Activated T-cell treated with anti-CD3 and anti-CD28 coated beads for 48 hours (primary cell): Measurements from ENCODE around the gene ARHGAP19.
A peak's percentile ranks its signal among the peaks of the same experiment; 100 is the strongest.

Experiments used
- DNase-seq: peaks from one replicate; pipeline ENCODE4 v3.0.0-alpha.2; 2020; ENCODE audit warnings: low read depth

The ARHGAP19 gene, protein sequence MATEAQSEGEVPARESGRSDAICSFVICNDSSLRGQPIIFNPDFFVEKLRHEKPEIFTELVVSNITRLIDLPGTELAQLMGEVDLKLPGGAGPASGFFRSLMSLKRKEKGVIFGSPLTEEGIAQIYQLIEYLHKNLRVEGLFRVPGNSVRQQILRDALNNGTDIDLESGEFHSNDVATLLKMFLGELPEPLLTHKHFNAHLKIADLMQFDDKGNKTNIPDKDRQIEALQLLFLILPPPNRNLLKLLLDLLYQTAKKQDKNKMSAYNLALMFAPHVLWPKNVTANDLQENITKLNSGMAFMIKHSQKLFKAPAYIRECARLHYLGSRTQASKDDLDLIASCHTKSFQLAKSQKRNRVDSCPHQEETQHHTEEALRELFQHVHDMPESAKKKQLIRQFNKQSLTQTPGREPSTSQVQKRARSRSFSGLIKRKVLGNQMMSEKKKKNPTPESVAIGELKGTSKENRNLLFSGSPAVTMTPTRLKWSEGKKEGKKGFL

DNA sequence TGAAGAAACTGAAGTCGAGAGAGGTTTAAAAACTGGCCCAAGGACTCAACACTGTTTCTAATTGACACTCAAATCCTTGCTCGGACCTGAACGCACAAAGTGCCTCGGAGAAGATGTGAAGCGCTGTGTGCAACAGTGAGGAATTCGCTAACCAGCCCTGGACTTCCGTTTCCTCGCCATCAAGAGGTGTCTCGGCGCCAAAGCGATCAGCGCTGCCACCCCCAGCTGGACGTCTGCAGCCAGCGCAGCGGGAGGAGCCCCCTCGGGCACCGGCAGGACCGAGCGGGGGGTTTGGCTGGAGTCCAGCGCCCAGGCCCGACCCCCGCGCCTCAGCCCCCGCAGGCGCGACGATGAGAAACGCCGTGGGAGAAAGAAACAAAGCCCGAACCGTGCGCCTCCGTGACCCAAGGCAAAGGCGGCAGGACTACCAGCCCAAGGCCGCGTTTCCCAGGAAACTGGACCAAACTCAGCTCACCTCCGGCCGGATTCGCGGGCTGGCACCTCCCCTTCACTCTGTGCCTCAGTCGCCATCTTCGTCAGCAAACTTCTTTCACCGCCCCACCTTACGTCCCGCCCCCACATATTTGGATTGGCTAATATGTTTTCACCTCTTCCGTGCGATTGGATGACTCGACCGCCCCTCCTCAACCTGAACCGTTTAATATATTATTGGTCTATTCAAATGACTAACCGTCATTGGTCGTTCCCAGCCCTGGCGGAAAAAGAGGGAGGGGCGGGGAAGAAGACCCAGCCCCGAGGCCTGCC is at the start of gene ARHGAP19:
Gene ARHGAP19 (minus strand): TSS at position 541 of the 765 bp plus-strand sequence. CDS start 10 bp downstream, at position 531.
- peak; percentile 85 for DNase-seq

DNA sequence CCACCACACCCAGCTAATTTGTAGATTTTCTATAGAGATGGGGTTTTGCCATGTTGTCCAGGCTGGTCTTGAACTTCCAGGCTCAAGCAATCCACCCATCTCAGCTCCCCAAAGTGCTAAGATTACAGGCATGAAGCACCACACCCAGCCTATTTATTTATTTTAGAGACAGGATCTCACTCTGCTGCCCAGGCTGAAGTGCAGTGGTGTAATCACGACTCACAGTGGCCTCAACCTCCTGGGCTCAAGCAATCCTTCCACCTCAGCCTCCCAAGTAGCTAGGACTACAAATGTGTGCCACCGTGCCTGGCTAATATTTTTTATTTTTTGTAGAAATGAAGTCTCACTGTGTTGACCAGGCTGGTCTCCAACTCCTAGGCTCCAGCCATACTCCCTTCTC is 49.0 kb upstream of the ARHGAP19 start:
- no peak for DNase-seq

DNA sequence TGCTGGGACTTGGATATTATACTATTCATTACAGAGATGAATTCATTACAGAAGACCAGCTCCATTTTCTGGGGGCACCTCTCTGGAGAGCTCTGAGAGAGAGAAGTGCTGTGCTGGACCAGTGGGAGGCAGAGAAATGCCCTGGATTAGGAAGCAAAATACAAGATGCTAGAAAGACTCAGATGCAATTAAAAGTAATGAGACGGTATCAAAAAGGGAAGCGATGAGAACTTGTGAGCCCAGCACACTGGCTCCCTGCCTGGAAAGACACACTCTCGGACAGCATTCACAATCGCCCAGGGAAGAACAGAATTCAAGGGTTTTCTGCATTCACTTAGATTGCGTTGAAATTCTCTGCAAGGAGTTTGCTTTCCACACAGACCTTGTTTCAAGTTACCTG is 45.6 kb upstream of the ARHGAP19 start:
- DNase-seq: no peak

DNA sequence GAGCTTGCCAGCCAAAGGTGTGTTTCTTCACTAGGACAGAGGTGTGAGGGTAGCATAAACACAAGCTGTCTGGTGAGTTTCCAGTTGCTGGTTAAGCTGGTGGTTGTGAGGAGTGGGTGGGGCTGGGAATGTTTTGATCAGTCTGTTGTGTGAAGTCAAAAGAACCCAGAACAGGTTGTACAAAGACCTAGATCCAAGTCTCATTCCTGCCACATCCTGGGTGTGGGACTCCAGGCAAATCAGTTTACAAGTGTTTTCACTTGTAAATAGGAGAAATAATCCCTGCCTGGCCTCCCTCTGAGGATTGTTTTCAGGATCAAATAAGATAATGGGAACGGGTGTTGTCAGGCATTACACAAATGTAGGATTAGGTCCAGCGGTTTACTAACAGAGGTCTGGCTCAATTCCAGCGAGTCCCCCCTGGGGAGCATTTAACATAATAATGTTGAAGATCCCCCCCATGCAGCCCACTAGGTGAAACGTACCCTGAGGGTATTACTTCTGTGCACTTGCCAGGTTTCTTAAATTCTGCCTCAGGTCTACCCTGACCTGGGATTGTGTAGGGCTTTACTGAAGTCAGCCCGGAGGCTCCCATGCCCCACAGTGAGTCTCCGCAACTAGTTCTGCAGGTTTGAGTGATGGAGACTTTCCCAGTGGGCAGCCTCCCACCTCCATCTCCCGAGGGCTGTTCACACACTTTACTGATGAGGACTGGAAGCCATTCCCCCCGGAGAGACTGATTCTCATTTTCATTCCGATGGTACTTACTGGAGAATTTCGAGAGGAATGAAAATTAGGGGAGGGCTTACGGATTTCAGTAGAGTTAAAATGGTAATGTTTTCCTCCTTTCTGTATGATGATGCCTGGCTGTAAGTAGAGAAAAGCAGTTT is 44.8 kb upstream of the ARHGAP19 start:
- no peak for DNase-seq

DNA sequence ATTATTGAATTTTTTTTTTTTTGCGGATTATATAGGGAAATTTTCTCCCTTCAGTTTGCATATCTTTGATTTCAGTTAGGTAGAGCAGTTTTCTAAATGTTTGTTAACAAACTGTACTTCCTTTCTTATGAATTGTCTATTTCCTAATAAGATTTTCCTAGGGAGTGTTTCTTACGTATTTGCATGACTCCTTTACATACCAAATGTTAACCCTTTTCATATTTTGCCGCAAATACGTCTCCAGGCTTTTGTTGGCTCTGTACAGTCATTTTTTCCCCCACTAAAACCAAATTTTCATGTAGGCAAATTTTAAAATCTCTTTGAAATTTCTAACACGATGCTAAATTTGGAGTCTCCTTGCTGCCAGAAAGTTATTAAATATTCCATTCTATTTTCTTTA is 44.0 kb upstream of the ARHGAP19 start:
- no peak for DNase-seq

DNA sequence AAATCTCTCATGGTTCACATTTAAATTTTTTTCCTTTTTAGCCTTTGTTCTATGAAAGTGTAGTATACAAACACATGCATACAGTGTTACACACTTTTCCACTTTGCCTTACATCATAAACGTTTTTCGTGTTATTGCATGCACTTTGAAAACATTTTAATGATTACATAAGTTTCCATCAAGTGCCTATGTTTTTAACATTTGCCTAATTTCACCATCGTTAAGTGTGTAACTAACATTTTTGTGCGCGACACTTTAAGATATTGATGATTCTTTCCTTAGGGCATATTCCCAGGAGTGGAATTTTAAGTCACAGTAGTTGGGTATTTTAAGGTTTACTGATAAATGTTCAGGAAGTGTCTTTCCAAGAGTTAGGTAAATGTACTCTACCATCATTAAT is 43.6 kb upstream of the ARHGAP19 start:
- no peak for DNase-seq

DNA sequence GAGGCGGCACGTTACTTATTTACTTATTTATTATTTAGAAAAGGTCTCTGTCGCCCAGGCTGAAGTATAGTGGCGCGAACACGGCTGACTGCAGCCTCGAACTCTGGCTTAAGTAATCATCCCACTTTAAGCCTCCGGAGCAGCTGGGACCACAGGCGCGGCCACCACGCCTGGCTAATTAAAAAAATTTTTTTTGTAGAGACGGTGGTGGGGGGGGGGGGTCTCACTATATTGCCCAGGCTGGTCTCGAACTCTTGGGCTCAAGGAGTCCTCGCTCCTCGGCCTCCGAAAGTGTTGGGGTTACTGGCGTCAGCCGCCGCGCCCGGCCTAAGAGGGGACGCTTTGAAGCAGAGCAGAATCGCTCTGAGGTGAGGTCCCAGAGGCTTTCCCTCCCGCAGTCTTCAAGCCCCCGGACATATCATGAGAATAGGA is 42.8 kb upstream of the ARHGAP19 start:
- no peak for DNase-seq

DNA sequence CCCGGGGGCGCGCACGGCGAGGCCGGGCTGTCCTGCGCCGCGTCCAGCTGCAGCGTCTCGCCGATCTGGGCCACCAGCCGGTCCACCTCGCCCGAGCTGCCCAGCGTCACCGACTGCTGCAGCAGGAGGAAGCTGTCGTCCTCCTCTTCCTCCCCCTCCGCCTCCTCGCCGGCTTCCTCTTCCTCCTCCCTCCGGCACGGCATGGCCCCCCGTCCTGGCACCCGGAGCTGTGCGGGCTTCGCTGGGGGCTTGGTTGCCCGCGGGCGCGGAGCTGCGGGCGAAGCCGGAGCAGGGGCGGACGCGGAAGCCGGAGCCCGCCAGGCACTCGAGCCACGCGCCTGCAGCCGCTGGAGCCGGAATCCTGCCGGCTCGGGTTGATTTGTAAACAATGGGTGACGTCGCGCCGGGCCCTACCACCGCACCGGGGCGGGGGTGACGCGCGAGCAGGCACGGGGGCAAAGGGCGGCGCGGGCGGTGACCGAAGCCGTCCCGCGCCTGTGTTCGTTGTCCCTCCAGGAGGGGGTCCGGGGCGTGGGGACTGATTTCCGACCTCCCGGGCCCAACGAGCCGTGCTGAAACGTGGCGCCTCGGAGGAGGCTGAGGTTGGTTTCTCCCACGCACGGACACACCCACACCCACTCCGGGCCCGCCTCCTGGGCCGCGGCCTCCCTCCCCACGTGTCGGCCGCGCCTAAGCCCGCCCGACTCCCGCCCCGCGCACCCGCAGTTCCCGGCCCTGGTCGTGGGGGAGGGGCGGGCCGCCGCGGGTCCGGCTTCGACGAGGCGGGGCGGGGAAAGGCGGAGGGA is 42.1 kb upstream of the ARHGAP19 start, which contains the start of gene FRAT2:
Gene FRAT2 (minus strand): TSS at position 360 of the 806 bp plus-strand sequence. CDS start 157 bp downstream, at position 203.
- peak; percentile 82 for DNase-seq

DNA sequence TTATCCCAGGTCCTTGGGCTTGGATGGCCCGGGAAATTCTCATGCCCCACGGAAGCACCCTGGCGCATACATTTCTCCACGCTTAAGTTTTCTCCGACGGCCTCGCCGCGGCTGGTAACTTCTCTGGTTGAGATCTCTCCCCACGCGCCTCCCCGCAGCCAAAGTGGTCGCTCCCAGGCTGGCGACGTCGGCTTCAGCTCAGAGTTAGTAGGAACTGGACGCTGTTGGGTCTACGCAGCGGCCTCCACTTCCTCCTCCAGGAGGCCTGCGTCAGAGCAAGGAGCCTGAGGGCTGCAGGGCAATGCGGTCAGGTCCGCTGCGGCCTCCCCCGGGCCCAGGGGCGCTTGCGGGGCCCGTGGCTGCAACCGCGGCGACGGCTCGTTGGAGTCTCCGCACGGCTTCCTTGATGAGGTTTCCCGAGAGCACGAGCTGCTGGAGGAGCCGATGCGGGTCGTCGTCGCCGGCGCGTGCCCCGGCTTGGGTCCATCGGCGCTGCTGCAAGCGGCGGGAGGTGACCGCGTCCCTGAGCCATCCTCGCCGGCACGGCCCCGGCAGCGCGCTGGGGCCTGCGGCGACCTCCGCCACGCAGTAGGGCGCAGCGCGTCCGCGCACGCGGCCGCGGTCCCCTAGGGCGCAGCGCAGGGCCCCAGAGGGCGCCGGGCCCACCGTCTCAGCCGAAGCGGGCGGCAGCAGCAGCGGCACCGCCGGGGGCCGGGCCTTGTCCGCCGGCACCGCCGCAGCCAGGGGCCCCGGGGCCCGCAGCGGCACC is 41.3 kb upstream of the ARHGAP19 start:
- DNase-seq: peak; percentile 31

DNA sequence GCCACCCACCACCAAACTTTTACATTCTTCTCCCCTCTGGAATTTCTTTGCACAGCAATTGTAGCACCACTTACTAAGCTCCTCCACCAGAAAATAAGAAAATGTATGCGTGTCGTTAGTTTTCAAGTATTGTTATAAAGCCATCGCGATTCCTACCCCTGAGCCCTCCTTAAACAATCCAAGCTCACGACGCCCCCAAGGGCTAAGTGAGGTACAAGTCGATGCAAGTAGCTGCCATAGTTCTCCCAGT is 40.8 kb upstream of the ARHGAP19 start:
- DNase-seq: no peak

DNA sequence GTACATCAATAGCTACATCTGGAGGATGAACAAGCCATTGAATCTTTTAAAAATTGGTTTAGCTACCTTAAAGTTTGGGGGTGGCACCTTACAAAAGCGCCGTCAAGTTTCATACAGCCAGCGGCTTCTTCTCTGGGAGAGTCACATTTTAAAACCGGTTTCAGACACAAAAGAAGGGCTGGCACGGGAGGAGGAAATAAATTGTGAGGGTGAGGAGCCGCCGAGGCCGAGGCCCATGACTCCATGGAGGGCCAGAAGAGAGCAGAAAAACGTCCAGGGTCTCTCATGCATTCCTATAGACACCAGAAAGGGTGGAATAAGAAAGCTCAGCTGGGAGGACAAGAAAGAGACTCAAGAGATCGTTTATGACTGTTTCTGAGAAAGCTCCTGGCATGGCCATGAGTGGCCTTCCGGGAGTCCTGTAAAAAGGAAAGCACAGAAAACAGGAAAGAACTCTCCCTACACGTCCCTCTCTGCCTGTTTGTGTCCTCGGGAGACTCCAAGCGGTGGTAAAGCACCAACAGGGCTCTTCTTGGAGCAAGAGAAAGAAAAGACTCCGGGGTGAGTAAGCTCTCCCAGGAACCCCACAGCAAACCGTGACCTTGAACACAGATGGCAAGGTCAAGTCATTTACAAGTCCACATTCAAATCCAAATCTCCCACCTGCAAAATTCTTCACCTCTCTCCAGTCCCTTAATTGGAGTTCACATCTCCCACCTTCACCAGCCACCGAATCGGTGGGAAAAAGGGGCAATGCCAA is 40.3 kb upstream of the ARHGAP19 start:
- DNase-seq: no peak

DNA sequence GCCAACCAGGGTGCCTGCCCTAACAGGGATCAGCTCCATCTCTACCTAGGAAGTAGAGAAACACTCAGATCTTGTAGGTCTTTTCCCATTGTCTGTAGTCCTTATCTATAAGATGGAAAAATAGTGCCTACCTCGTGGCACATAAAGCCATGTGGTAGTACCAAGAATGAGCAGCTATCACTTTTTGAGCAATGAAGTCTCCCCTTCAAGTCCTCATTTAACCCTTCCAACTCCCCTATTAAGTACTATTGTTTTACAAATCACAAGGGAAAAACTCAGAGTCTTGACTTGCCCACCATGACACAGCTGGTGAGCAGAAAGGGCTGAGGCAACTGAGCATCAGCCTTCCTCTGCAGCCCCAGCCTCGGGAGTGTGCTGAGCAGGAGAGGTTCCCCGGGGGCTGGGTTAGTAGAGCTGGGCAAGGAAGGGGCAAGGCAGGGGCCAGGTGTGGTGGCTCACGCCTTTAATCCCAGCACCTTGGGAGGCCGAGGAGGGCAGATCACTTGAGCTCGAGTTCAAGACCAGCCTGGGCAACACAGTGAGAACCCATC is 38.8 kb upstream of the ARHGAP19 start:
- no peak for DNase-seq

DNA sequence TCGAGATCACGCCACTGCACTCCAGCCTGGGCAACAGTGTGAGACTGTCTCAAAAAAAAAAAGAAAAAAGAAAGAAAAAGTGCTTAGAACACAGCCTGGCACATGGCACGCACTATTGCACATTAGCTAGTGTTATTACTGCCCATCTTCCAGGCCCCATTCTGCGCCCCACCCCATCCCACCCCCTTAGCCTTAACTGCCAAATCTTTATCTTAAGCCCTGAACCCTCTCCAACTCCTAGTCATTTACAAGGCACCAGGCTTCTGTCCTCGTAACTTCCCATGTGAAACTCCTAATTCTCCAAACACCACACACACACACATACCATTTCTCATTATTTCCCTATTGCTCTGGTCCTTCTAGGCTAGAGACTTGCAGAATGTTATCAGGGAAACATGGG is 37.3 kb upstream of the ARHGAP19 start:
- DNase-seq: no peak

DNA sequence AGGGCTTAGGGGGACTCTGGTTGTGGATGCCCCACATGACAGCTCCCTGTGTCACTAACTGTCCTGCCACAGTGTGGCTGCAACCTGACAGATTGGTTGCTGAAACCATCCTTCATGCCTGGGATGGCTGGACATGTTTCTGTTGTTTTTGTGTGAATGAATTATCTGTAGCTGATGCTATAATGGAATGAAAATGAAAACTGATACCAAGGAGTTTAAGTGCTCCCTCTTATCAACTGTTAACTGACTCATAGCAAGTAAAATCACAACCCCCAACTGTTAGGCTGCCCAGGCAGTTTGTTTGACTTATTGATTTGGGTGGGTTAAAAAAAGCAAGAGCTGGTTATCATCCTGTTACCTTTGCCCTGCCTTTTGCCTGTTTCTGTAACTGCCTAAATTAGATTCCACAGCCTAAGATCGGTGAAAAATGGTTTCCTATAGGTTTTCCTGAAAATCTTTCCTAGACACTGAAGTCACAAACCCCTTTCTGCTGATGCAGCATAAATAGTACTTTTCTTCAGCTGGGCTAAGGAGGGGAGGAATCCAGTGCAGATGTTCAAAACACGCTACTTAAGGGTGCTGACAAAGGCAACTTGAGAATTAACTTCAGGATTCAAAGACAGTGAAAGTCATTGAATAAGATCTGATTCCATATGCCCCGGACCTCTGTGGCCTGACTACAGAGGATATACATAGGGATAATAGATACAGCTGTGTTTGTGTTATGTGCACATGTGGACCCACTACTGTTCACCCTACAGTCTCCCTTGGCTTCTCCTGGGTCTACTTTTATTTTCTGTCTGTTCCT is 36.4 kb upstream of the ARHGAP19 start:
- DNase-seq: no peak

DNA sequence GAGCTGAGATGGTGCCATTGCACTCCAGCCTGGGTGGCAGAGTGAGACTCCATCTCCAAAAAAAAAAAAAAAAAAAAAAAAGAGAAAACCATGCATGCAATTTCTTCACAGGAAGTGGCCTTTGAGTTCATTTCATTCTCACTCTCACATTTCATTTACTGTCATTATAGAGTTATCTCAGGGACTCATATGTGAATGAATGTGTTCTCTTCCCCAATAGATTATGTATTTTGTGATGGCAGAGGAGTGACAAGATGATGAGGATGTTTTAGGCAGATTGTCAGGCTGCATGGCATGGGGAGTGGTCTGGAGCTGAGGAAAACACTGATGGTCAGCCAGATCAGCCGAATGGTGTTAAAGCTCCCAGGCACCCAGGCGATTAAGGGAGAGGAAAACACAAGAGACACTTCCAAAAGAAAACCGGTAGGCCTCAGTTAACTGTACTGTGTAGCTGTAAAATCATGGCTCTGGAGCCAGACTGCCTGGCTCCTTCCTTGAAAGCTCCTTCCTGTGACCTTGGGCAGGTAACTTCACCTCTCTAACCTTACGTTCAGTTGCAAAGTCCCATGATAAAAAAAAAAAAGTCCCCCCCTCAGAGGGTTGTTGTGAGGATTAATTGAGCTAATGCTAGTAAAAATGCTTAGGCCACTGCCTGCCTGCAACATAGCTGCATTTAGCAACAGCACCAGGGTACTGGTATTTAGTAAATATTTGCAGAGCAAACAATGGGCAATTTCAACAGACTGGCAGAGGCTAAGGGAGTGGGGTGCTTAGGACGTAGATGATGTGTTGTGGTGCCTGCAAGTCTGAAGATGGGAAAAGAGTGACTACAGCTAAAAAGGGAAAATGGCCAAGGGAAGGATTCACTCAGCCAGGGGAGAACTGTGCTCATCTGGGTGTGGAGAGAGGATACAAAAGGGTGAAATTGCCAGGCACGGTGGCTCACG is 35.2 kb upstream of the ARHGAP19 start:
- no peak for DNase-seq

DNA sequence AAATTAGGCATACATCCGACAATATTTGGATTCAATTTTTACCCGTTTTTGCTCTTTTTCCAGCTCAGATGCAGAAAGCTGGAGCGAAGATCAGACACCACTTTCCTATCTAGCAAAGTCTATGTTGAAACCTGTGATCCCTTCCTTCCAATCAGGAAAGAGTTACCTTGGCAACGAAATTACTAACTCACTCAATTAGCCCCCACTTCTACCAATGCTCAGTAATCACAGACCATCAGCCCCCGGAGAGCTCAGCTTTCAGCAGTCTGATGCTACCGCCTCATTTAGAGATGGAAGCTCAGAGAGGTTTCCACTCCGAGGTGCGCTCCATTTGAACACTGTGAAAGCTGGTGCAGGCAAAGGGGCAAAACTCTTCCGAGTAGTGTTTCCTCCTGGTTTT is 33.3 kb upstream of the ARHGAP19 start:
- no peak for DNase-seq

DNA sequence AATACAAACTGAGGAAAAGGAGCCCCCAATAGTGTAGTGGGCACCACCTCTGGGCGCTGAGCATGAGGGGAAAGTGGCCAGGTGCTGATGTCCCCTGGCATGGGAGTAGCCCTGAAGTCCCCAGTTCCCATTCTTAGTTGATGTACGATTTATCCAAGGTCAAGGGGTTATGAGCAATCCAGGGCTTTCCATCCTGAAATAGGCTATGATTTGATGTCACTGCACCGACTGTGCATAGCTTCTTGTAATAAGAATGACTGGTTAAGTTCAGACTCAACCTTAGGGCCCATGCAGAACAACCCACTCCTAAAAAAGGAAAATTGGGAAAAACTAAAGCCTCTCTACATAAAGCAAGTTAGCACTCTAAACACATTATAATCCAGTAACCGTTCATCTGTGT is 31.1 kb upstream of the ARHGAP19 start:
- no peak for DNase-seq

DNA sequence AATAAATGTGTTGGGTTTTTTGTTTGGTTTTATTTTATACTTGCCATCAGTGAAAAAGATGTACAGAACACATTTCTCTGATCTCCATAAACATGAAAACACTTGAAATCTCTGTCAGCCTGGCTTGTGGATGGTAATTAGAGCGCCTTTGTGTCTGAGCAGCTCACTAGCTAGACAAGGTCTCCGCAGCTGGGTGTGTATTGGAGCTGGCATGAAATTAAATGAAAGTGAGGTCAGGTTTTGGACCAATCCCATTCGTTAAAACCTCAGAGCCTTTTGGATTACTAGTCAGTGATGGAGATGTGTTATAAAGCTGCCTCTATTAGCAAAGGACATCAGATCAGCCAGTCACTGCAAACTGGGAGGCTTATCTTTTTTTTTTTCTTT is 29.4 kb upstream of the ARHGAP19 start:
- DNase-seq: no peak
